Hypothalamus (tissue), 51 donors: ENCODE data around the gene CHRM2.

Experiments used
- DNase-seq, 51 donors: peaks; one replicate each; lab custom pipeline; 2025; lab: John Stamatoyannopoulos, UW

Gene CHRM2

DNA sequence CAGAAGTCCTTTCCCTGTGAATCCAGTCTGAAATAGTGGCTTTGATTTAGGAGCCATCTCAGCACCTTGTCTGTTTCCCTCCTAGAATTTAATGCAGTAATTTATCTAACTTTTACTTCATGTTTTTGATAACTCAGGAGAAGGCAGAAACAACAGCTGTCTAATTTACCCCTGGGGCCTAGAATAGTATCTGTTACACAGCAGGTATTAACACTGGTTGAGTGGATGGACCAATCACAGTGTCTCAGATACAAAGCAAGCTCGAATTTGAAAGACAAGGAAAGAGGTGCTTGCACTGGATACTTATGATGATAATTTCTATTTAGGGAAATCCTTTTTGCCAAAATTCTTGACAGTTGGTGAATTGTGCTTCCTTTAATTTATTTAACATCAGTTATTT lies 23.4 kb downstream of the CHRM2 start:
- DNase-seq, result no peak

DNA sequence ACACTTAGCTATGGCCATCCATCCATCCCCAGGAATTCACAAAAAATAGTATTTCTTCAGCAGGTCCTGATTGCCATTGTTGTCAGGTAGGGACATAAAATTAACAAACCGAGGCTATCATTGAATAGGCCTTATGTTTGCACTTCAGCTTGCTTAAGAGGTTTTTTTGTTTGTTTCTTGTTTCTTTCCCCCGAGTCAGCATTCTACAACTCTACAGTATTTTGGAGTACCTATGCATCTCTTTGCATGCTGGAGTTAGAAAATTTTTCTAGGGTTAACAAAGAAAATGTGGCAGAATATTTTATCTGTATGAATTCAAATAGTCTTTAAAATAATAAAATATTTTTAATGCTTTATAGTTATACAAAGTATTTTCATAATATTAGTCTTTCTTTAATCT lies 26.3 kb downstream of the CHRM2 start:
- DNase-seq, result no peak

DNA sequence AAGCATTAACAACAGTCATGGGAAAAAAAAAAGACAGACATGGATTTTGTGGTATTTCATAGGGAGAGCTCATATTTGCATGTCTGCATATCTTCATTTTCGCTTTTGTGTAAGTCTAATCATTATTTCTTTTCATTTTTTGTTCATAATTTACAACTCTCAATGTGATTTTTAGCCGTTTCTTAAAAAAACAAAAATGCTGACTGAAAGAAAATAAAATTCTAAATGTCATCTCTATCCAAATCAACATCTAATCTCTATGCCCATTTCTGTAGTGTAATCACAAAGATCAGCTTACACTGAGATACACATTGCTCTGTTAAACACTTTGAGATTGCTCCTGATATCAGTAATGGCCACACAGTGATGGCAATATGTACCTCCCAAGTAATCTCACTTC lies 29.2 kb downstream of the CHRM2 start:
- DNase-seq, result no peak

DNA sequence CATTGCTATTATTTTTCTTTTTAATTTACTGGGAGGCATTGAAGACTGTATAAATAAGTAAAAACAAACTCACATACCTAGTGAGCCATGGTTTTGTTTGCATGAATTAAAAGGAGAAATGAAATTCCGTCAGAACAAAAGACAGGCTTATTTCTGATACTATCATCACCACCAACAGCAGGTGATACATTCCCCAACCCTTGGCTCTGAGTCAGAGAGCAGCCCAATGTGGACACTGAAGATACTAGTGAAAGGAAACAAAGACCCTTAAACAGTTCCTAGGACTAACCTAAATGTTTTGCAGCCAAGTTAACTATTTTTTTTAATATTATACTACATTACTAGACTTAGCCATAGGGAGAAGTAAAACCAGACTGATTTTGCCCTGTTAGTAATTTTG lies 31.6 kb downstream of the CHRM2 start:
- no peak for DNase-seq

DNA sequence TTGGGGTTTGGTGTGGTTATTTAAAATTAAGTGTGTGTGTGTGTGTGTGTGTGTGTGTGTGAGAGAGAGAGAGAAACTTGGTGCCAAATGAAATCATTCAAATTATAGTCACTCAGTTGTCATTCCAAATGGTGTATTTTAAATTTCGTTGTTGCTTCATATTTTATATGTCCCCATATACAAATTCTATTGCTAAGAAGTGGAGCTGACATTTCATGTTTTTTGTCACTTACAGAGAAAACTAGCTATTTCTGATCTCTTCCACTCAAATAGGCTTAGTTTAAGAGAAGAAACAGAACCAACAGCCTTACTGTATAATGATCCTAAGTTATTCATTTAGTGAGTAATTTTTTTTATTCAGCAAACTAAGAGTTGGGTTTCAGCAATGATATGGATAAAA lies 42.3 kb downstream of the CHRM2 start:
- DNase-seq, result no peak

DNA sequence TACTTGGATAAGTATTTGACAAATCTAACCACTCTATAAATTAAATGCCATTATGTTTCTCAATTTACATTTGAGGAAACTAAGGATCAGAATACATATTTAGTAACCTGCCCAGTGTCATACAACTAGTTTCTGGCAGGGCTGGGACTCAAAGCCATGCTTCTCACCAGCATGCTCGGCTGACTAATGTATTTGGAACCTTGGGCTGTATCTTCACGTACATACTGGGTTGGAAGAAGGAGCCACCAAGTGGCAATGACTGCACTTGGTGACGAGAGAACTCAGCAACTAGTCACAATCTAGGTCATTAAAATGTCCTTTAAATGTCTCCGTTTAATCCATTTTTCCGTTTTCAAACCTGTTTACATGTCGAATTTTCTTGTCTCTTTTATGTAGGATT lies 42.9 kb downstream of the CHRM2 start:
- DNase-seq, result no peak

DNA sequence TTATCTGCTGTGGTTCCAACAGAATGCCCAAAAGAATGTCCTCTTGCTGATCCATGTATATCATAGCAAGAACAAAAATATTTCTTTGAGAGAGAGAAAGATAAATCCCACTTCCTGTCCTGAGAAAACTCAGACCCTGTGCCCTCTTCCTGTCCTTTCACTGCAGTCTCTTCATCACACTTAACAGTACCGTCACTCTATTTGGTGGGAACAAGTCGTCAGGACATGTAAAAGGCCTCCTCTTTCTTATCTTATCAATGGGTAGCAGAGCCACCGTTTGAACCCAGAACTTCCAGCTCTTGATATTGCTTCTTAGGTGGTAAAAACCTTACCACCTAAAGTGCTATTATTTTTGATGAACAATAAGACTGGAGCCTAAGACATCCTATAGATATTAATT lies 43.9 kb downstream of the CHRM2 start:
- no peak for DNase-seq

DNA sequence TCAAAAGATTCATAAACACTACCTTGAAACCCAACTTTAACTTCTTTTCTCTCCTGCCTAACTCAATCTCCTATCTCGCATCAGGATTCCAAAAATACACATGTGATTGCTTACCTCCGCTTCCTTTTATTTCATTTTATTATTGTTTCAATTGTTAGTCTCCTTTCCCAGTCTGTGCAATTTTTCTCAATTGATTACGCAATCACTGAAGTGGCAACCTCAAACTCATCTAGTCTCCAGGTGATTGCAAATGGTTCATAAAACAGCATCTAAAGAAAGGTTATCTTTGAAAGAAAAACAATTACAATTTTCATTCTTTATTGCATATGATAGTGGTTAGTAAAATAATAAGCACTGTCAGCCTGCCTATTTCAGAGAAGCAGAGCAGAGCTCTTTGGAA lies 45.6 kb downstream of the CHRM2 start:
- DNase-seq, result no peak

DNA sequence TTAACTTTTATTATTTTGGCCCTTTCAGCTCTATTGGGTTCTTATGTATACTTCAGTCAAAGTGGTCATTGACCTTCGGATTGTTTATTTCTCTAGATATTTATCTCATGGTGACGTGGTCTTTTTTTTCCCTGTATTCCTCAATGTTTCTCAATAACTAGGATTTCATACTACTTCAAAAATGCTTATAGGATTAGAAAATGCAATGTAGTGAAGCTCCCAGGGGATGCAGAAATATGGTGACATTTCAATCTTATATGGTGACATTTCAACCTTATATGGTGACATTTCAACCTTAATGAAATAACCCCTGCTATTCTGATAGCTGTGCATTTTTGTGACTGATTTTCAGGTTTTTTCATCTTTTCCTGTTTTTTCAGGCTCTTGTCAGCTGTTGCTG lies 51.4 kb downstream of the CHRM2 start:
- no peak for DNase-seq

DNA sequence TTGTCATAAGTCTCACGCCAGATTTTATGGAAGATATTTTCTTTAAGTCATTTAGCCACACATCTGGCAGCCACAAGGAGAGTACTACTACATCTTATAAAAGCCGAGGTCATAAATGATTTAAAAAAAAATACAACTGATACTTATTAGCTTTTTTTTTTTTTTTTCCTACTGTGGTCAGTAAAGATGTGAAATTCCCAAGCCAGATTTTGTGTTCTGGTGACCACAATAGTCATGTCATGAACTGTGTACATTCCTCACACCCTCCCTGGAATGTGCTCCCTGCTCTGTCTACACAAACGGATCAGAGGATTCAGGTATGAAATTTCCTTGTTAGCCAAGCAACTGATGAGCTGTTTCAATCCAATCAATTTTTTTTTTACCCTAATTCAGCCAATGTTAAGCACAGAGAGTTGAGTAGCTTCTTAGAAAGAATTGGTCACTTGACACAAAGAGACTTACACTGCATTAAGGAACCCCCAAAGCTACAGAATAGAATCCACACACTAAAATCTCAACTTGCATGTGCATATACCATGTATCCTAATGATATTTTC lies 54.7 kb downstream of the CHRM2 start:
- no peak for DNase-seq

DNA sequence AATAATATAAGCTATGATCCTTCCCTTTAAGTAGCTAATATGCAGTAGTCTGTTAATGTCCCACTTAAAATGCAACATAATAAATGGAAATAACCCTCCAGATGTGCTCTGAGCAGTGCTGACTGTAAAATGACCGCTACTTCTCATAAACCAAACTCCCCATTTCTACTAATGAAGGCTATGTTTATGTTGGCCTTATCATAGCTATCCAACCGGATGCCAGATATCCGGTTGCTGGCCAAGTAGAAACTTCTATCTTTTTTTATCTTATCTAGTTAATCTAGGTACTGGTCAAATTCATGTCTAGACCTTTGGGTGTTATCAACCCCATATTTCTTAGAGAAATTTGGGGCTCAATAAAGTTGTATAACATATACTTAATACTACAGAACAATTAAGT lies 56.6 kb downstream of the CHRM2 start:
- DNase-seq, result no peak

DNA sequence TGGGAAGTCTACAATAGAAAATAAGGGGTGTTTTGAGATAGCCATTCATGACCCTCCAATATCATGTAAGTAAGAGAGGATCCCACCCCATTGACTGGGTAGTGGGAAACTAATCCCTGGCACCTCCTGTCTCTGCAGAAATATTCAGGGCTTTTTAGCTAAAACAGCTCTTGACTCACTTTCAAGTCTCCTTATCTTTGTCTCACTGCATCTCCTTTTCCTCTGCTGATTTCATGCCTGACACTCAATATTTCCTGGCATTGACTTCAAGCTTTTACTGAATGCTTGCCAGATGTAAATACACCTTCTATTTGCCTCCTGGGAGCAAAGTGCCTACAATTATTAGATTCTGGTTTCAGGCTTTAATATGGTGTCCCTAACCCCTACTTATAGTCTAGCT lies 57.1 kb downstream of the CHRM2 start:
- DNase-seq, result no peak

DNA sequence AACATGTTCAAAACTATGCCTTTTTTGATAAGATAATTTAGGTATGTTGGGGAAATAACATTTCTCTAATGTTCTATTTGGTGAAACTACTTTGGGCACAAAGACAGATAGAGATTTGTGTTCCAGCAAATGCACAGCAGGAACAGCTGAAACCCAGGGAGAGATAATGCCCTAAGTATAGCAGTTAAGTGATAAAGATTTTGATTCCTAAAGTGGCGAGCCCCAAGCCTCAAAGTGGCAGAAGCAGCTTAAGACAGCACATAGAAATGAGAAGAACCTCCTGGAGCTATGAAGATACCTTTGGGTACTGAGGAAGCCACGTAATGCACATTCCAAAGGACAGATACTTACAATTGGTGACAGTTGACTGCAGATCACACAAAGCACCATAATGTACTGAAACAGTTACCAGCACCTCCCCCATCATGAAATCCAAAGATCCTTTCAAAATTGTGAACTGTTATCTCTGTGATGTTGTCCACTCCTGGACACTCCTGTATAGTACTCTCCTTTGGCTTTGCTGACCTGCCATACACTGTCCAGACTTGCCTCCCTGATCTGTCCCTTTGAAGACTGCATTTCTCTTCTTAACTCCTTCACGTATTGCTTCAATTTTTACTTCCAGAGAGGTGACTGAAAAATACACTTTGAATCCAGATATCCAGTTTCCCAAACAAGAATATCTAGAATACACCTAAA lies 62.9 kb downstream of the CHRM2 start:
- DNase-seq, result no peak

DNA sequence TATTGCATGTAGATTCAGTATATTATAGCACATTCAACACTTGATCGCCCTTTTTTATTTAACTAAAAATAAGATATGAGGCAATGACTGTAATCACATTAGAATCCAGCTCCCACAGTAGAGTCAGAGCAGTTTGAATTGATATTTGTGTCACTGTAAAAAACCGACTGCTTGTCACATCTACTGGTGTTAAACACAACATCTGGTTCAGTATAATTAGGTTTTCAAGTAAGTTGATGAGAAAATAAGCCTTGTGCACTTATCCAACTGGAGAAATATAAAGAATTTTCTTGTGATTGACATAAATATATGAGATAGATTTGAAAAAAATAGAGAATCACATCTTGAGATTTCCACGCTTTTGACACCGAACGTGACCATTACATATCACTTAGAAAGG lies 69.0 kb downstream of the CHRM2 start:
- no peak for DNase-seq

DNA sequence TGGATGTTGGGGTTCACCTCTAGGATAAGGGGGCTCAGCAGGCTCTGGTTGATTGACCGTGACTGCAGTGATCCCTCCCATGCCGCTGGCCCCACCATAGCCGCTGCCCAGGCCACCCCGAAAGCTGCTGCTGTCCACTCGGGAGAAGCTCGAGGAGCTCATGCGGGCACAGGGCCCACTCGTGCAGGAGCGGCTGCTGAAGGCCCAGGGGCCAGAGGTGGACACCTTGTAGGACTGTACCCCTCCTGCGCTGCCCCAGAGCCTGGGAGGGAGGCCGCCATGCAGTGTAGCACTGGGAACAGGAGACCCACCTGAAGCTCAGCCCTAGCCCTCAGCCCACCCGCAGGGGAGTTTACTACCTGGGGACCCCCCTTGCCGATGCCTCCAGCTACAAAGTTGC lies 70.0 kb downstream of the CHRM2 start:
- DNase-seq, result no peak

DNA sequence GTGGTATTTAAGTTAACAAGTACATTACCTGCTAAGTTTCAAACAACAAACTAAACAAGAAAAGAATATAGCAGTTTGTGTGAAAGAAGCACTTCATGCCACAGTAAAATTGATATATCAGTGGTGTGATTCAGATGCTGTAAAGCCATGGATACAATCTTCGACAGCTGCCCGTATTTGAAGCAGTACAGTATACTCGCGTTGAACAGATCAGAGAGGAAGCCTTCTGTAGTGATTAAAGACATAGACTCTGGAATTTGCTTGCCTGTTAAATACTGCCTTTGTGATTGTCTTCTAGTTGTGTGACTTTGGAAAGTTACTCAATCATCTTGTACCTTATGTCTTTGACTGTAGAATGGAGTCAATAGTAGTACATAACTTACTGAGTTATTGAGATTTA lies 71.7 kb downstream of the CHRM2 start:
- DNase-seq, result no peak

DNA sequence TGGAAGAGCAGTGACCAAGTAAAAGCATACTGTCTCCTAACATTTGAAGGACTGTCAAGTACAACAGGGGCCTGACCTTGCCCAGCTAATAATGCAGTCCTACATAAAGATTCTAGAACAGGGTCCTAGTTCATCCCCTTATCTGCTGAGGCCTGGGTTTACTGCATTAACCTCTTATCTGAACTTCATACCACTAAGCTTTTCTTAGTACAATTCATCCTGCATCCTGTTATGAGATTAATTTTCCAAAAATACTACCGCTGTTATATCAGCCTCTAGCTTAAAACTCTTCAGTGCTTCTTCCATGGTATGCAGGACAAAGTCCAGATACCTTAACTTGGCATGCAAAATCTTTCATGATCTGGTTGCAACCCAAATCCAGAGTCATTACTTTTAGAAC lies 72.5 kb downstream of the CHRM2 start:
- DNase-seq, result no peak

DNA sequence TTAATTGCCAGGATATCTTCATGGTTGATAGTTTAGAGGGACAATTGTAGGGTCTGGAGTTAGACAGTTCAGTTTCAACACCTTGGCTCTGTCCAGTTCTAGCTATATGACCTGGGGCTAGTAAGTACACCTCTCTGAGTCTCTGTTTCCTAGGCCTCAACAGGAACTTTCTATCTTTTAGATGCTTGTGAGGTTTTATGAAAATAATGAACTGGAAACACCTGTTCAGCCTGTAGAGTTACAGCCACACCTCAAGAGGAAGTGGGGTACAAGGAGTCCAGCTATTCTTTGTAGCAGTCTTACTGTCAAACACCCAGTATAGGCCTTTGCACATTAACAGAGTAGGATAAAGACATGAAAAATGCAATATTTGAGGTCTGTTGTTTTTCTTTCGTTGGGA lies 73.4 kb downstream of the CHRM2 start:
- DNase-seq, result no peak

DNA sequence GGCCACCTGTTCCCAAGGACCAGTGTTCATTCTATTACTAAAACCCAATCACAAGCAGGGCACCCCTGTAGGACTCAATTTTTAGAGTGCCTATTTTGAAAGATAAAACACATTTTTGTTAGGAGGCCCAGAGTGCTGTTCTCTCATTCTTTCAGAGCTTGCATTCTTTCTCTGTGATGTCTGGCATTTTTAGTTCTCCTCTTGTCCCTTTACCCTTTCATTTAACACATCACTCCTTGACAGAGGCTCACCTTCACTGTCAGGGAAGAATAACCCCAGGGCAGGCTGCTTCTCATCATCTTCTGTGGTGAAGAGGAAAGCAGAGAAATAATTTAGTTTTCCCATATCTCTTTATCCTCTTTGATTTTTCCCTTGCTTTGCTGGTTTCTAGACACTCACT lies 73.9 kb downstream of the CHRM2 start:
- DNase-seq, result no peak

DNA sequence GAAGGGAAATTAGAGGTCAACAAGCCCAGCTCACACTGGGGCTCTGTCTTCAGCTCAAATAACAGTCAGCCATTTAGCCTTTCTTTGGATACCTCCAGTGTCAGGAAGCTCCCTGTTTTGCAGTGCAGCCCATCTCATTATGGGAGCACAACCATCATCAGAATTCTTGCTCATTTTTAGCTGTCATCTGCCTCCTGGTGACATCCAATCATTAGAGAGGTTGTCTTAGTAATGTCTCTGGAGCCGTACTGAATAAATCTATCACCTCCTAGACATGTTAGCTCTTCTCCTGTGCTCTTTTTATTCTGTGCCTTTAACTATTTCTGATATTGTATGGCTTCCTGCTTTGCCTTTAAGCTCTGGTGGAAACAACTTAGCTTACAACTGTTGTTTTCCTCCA lies 74.5 kb downstream of the CHRM2 start:
- no peak for DNase-seq

DNA sequence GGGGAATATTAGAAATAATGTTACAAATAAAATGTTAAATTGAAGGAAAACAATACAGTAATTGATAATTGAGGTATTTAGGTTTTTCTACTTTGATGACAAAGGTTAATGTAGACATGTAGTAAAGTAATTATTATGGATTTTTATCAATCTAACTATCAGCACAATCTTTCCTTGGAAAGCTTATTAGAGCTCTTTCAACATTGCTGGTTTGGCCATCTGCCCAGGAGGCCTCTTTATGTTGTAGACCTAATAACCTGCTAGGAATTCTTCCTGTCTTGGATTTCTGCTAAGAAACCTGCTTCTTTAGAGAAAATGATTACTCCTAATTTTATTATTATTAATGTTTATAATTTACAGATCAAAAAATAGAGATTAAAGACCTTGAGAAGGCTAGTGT lies 78.9 kb downstream of the CHRM2 start:
- no peak for DNase-seq

DNA sequence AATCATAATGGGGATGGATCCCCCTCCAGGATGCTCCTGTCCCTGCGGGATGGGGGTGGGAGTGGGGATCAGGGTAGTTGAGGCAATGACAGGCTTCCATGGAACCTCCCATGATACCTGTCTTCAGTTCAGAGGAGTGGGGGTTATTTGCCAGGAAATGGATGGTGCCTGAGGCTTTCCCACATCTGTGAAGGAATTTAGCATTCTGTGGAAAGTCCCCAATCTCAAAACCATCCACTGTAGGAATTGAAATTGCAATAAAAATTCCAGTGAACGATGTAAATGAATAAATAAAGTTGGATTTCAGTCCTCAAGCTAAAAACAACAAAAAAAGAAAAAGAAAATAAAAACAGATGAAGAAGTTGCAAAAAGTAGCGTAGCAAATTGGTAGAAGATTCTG lies 81.9 kb downstream of the CHRM2 start:
- no peak for DNase-seq

DNA sequence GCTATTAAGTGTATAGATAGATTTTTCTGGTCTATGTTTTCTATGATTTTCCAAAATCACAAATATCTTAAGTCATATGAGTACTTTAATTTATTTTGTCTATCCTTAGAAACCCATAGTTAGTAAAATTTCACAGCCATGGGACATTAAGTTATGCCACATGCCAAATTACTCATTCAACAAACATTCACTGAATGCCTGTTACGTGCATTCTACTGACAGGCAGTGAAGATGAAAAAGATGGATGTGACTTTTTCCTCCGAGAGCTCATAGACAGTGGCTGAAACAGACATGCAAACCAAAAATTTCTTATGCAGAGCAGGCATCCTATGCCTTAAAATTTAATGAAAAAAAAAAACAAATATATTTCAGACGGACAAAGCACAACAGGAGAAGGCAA lies 84.9 kb downstream of the CHRM2 start:
- no peak for DNase-seq
